Measurements from ENCODE around the gene PDLIM1. TPM values are rescaled to one million over a fixed set of nuclear protein-coding genes. Genes with fewer than 3 reads are reported as not detected.

The PDLIM1 gene
- total and polyA plus RNA-seq, 2 of the 13 experiments (the other 11 are each of a cell fraction or from before 2014, with no cell fraction given): 119 to 123 TPM

DNA sequence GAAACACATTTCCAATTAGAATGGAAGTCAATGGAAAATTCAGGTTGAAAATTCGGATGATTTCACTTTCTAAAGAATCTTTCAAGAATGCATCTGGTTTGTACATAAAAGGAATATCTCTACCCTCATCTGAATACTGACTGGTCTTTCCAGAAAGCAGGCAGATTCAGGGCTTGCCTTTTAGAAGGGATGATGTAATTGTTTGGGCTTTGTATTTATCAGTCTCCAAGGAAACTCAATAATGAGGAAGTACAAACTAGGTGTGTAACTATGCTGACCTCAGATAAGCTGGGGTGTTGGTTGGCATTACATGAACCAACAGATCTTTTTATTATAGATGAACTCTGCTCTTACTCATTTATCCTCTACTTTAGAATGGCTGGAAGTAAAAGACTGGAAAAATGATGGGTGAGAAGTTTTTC lies 24.1 kb downstream of the PDLIM1 start (continued):
- TF ChIP-seq ZFP36L1 (CRISPR knock-in tag; IDR thresholded peaks at IDR 0.05) (no peak), ASH2L (IDR thresholded peaks at IDR 0.05; ENCODE audit: insufficient read length, low read depth, low read length) (peak; percentile 18), SOX5 (CRISPR knock-in tag; IDR thresholded peaks at IDR 0.05; ENCODE audit: borderline replicate concordance) (peak; percentile 14; the same call in 1 of the 2 replicates), ZNF777 (CRISPR knock-in tag; IDR thresholded peaks at IDR 0.05) (no peak), ZNF747 (CRISPR knock-in tag; IDR thresholded peaks at IDR 0.05; ENCODE audit: borderline replicate concordance) (no peak), ZNF335 (CRISPR knock-in tag; IDR thresholded peaks at IDR 0.05) (peak; percentile 87)
- TF ChIP-seq, protein P1, sequence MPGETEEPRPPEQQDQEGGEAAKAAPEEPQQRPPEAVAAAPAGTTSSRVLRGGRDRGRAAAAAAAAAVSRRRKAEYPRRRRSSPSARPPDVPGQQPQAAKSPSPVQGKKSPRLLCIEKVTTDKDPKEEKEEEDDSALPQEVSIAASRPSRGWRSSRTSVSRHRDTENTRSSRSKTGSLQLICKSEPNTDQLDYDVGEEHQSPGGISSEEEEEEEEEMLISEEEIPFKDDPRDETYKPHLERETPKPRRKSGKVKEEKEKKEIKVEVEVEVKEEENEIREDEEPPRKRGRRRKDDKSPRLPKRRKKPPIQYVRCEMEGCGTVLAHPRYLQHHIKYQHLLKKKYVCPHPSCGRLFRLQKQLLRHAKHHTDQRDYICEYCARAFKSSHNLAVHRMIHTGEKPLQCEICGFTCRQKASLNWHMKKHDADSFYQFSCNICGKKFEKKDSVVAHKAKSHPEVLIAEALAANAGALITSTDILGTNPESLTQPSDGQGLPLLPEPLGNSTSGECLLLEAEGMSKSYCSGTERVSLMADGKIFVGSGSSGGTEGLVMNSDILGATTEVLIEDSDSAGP (CRISPR knock-in tag; IDR thresholded peaks at IDR 0.05; ENCODE audit: borderline replicate concordance): no peak
- TF ChIP-seq, protein P2, sequence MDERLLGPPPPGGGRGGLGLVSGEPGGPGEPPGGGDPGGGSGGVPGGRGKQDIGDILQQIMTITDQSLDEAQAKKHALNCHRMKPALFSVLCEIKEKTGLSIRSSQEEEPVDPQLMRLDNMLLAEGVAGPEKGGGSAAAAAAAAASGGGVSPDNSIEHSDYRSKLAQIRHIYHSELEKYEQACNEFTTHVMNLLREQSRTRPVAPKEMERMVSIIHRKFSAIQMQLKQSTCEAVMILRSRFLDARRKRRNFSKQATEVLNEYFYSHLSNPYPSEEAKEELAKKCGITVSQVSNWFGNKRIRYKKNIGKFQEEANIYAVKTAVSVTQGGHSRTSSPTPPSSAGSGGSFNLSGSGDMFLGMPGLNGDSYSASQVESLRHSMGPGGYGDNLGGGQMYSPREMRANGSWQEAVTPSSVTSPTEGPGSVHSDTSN (CRISPR knock-in tag; IDR thresholded peaks at IDR 0.05): no peak
- TF ChIP-seq, protein P3, sequence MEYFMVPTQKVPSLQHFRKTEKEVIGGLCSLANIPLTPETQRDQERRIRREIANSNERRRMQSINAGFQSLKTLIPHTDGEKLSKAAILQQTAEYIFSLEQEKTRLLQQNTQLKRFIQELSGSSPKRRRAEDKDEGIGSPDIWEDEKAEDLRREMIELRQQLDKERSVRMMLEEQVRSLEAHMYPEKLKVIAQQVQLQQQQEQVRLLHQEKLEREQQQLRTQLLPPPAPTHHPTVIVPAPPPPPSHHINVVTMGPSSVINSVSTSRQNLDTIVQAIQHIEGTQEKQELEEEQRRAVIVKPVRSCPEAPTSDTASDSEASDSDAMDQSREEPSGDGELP (IDR thresholded peaks at IDR 0.05; ENCODE audit: borderline replicate concordance, low read depth): no peak
- TF ChIP-seq, protein P4, sequence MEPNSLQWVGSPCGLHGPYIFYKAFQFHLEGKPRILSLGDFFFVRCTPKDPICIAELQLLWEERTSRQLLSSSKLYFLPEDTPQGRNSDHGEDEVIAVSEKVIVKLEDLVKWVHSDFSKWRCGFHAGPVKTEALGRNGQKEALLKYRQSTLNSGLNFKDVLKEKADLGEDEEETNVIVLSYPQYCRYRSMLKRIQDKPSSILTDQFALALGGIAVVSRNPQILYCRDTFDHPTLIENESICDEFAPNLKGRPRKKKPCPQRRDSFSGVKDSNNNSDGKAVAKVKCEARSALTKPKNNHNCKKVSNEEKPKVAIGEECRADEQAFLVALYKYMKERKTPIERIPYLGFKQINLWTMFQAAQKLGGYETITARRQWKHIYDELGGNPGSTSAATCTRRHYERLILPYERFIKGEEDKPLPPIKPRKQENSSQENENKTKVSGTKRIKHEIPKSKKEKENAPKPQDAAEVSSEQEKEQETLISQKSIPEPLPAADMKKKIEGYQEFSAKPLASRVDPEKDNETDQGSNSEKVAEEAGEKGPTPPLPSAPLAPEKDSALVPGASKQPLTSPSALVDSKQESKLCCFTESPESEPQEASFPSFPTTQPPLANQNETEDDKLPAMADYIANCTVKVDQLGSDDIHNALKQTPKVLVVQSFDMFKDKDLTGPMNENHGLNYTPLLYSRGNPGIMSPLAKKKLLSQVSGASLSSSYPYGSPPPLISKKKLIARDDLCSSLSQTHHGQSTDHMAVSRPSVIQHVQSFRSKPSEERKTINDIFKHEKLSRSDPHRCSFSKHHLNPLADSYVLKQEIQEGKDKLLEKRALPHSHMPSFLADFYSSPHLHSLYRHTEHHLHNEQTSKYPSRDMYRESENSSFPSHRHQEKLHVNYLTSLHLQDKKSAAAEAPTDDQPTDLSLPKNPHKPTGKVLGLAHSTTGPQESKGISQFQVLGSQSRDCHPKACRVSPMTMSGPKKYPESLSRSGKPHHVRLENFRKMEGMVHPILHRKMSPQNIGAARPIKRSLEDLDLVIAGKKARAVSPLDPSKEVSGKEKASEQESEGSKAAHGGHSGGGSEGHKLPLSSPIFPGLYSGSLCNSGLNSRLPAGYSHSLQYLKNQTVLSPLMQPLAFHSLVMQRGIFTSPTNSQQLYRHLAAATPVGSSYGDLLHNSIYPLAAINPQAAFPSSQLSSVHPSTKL (CRISPR knock-in tag; IDR thresholded peaks at IDR 0.05): peak; percentile 55
- TF ChIP-seq, protein P5, sequence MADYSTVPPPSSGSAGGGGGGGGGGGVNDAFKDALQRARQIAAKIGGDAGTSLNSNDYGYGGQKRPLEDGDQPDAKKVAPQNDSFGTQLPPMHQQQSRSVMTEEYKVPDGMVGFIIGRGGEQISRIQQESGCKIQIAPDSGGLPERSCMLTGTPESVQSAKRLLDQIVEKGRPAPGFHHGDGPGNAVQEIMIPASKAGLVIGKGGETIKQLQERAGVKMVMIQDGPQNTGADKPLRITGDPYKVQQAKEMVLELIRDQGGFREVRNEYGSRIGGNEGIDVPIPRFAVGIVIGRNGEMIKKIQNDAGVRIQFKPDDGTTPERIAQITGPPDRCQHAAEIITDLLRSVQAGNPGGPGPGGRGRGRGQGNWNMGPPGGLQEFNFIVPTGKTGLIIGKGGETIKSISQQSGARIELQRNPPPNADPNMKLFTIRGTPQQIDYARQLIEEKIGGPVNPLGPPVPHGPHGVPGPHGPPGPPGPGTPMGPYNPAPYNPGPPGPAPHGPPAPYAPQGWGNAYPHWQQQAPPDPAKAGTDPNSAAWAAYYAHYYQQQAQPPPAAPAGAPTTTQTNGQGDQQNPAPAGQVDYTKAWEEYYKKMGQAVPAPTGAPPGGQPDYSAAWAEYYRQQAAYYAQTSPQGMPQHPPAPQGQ (CRISPR knock-in tag; IDR thresholded peaks at IDR 0.05; ENCODE audit: borderline replicate concordance): no peak
